ENCODE results near the gene MEP1A. TPM values are rescaled to one million over a fixed set of nuclear protein-coding genes. Genes with fewer than 3 reads are reported as not detected.

Gene MEP1A
- total RNA-seq, 4 donors from 2014 or later, result 0.09 TPM; not detected in 3

- Histone ChIP-seq H3K27ac (no peak overlapping the region), H3K27me3 (peaks cover 0 to 14% (median 0%) of the 10 kb centered on the region in 4 donors), H3K4me1 (no peaks in the 10 kb centered on the region), H3K36me3 (no peaks in the 10 kb centered on the region), H3K4me3 (no peak overlapping the region), H3K9me3 (no peaks in the 10 kb centered on the region)
- TF ChIP-seq CTCF (IDR thresholded peaks at IDR 0.05), result no peak
- no peak for TF ChIP-seq POLR2A (IDR thresholded peaks at IDR 0.05)
- intact Hi-C loops (cut with DNase I), result no loop called here
- 72 to 79% methylated on average over 5 of the region's 5 CpGs for WGBS, 2 donors
- DNase-seq, result no peak
Measured at GRCh38 chr6:46867411-46867810, 74.2 kb downstream of the MEP1A start.

GRCh38 chr6:46876126-46876525 lies 82.9 kb downstream of the MEP1A start:
- H3K4me3 ChIP-seq, result no peak overlapping the region
- no peaks in the 10 kb centered on the region for H3K9me3 ChIP-seq
- DNase-seq, result no peak
- no peak overlapping the region for H3K27ac ChIP-seq
- H3K4me1 ChIP-seq, result no peaks in the 10 kb centered on the region
- 21 to 22% methylated on average over 4 of the region's 4 CpGs for WGBS, 2 donors
- peaks cover 0 to 14% (median 0%) of the 10 kb centered on the region in 4 donors for H3K27me3 ChIP-seq
- TF ChIP-seq CTCF (IDR thresholded peaks at IDR 0.05) (no peak), POLR2A (IDR thresholded peaks at IDR 0.05) (no peak)
- intact Hi-C loops (cut with DNase I), result no loop called here
- H3K36me3 ChIP-seq, result no peaks in the 10 kb centered on the region

DNA sequence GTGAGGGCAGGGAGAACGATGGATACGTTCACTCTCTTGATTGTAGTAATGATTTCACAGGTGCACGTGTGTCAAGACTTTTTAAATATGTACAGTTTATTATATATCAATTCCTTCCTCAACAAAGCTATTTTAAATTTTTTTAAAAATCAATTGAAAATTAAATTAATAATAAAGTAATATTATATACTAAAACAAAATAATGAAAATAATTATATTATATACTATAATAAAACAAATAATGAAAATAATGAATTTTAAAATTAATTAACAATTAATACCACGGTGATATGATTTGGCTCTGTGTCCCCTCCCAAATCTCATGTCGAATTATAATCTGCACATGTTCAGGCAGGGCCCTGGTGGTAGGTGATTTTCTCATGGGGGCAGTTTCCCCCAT lies 85.8 kb downstream of the MEP1A start:
- Histone ChIP-seq H3K4me3 (no peak overlapping the region), H3K4me1 (no peaks in the 10 kb centered on the region), H3K9me3 (no peaks in the 10 kb centered on the region), H3K27ac (no peak overlapping the region), H3K27me3 (peaks cover 0 to 4% (median 0%) of the 10 kb centered on the region in 4 donors), H3K36me3 (no peaks in the 10 kb centered on the region)
- no peak for DNase-seq
- WGBS, 2 donors, result 81 to 88% methylated on average over 5 of the region's 5 CpGs
- TF ChIP-seq CTCF (IDR thresholded peaks at IDR 0.05), result no peak
- no peak for TF ChIP-seq POLR2A (IDR thresholded peaks at IDR 0.05)
- intact Hi-C loops (cut with DNase I), result no loop called here

- H3K27ac ChIP-seq, result no peak overlapping the region
- TF ChIP-seq POLR2A (IDR thresholded peaks at IDR 0.05) (no peak), CTCF (IDR thresholded peaks at IDR 0.05) (no peak)
- intact Hi-C loops (cut with DNase I), result no loop called here
- H3K36me3 ChIP-seq, result no peaks in the 10 kb centered on the region
- 61 to 65% methylated on average over 2 of the region's 2 CpGs for WGBS, 2 donors
- no peaks in the 10 kb centered on the region for H3K9me3 ChIP-seq
- no peaks in the 10 kb centered on the region for H3K4me1 ChIP-seq
- H3K4me3 ChIP-seq, result no peak overlapping the region
- no peak for DNase-seq
- no peaks in the 10 kb centered on the region for H3K27me3 ChIP-seq
Measured at GRCh38 chr6:46882645-46883044, 89.5 kb downstream of the MEP1A start.

DNA sequence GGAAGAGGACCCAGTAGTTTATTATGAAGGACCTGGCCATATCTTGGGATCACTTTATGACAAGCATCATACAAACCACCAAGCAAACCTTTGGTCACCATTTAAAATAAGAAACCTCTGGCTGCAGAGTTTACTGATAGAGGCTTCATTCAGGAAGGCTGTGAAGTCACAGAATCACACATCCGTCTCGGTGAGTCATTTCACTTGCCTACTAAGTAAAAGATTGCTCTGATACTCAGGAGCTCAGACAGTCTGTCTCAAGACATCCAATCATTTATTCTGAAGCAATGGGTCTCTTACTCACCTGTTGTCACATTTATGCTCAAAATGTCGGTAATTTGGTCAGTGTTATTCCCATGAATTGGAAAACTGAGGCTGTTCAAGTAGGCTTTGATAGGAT lies 94.8 kb downstream of the MEP1A start:
- DNase-seq, result no peak
- intact Hi-C loops (cut with DNase I), result no loop called here
- TF ChIP-seq POLR2A (IDR thresholded peaks at IDR 0.05) (no peak), CTCF (IDR thresholded peaks at IDR 0.05) (no peak)
- Histone ChIP-seq H3K27ac (no peak overlapping the region), H3K9me3 (no peaks in the 10 kb centered on the region), H3K27me3 (no peaks in the 10 kb centered on the region), H3K4me1 (no peaks in the 10 kb centered on the region), H3K36me3 (no peaks in the 10 kb centered on the region), H3K4me3 (no peak overlapping the region)
- WGBS, 2 donors, result 55 to 59% methylated on average over 3 of the region's 3 CpGs

All from esophagus squamous epithelium (tissue), 5 donors.